OCI-LY1 (cell line): Measurements from ENCODE around the gene PSD.

ENCODE experiments used
- H2AFZ ChIP-seq: fragments of 200-600 bp; sonication (generic), shearing (Covaris generic); 2 replicates; pipeline ENCODE4 v1.6.0; 2014; ENCODE audit warnings: antibody characterized with exemption, mild to moderate bottlenecking, low read length
- H3F3A ChIP-seq: fragments of 200-600 bp; sonication (generic), shearing (Covaris generic); 2 replicates; pipeline ENCODE4 v1.6.0; 2014; ENCODE audit warnings: mild to moderate bottlenecking, antibody characterized with exemption, low read length, moderate library complexity; ENCODE audit not compliant: insufficient read depth
- H3K27ac ChIP-seq: fragments of 200-600 bp; sonication (generic); 2 replicates; pipeline ENCODE4 v1.5.1; 2014; ENCODE audit warnings: low read length, mixed run types, mild to moderate bottlenecking, low read depth; ENCODE audit not compliant: poor library complexity, severe bottlenecking
- H3K27me3 ChIP-seq: fragments of 200-600 bp; sonication (generic); 2 replicates; pipeline ENCODE4 v1.6.0; 2014; ENCODE audit warnings: antibody characterized with exemption, mild to moderate bottlenecking, low read length, moderate library complexity; ENCODE audit not compliant: insufficient read depth
- H3K36me3 ChIP-seq: fragments of 200-600 bp; sonication (generic); 2 replicates; pipeline ENCODE4 v1.6.1; 2014; ENCODE audit warnings: mild to moderate bottlenecking, antibody characterized with exemption, low read length, moderate library complexity, mixed read lengths; ENCODE audit not compliant: insufficient read depth
- H3K4me1 ChIP-seq: fragments of 200-600 bp; sonication (generic); 2 replicates; pipeline ENCODE4 v1.5.1; 2014; ENCODE audit warnings: mild to moderate bottlenecking, low read length, moderate library complexity; ENCODE audit not compliant: insufficient read depth, severe bottlenecking
- H3K4me2 ChIP-seq: fragments of 200-600 bp; sonication (generic), shearing (Covaris generic); 2 replicates; pipeline ENCODE4 v1.6.1; 2014; ENCODE audit warnings: low read length
- H3K4me3 ChIP-seq: fragments of 200-600 bp; sonication (generic); 2 replicates; pipeline ENCODE4 v1.5.1; 2014; ENCODE audit warnings: low read length, low read depth, mild to moderate bottlenecking, mixed read lengths; ENCODE audit not compliant: poor library complexity, severe bottlenecking
- H3K79me2 ChIP-seq: fragments of 200-600 bp; shearing (Covaris generic); 2 replicates; pipeline ENCODE4 v1.6.1; 2016; ENCODE audit warnings: mixed run types, low read length, mixed read lengths; ENCODE audit not compliant: insufficient read depth
- H3K9ac ChIP-seq: fragments of 200-600 bp; sonication (generic), shearing (Covaris generic); 2 replicates; pipeline ENCODE4 v1.6.1; 2014; ENCODE audit warnings: mild to moderate bottlenecking, low read length, mixed read lengths
- H3K9me2 ChIP-seq: fragments of 200-600 bp; sonication (generic), shearing (Covaris generic); 2 replicates; pipeline ENCODE4 v1.6.1; 2014; ENCODE audit warnings: low read depth, mild to moderate bottlenecking, low read length, mixed read lengths
- H3K9me3 ChIP-seq: fragments of 200-600 bp; shearing (Covaris generic); 2 replicates; pipeline ENCODE4 v1.6.1; 2014; ENCODE audit warnings: low read length, mixed read lengths
- H4K20me1 ChIP-seq: fragments of 200-600 bp; sonication (generic), shearing (Covaris generic); 2 replicates; pipeline ENCODE4 v1.6.0; 2016; ENCODE audit warnings: mild to moderate bottlenecking, low read length; ENCODE audit not compliant: insufficient read depth
- EZH2 ChIP-seq: fragments of 200-600 bp; sonication (generic), shearing (Covaris generic); IDR thresholded peaks from 2 replicates; pipeline ENCODE4 v1.8.0; 2017; ENCODE audit warnings: borderline replicate concordance, mixed run types, mild to moderate bottlenecking, antibody characterized with exemption, low read length, moderate library complexity, mixed read lengths
- TF ChIP-seq, protein P1 (sequence below): fragments of 200-600 bp; sonication (generic), shearing (Covaris generic); IDR thresholded peaks from 2 replicates; pipeline ENCODE4 v1.5.1; 2017; ENCODE audit warnings: mild to moderate bottlenecking, antibody characterized with exemption, low read length, moderate library complexity, mixed read lengths

The PSD gene

DNA sequence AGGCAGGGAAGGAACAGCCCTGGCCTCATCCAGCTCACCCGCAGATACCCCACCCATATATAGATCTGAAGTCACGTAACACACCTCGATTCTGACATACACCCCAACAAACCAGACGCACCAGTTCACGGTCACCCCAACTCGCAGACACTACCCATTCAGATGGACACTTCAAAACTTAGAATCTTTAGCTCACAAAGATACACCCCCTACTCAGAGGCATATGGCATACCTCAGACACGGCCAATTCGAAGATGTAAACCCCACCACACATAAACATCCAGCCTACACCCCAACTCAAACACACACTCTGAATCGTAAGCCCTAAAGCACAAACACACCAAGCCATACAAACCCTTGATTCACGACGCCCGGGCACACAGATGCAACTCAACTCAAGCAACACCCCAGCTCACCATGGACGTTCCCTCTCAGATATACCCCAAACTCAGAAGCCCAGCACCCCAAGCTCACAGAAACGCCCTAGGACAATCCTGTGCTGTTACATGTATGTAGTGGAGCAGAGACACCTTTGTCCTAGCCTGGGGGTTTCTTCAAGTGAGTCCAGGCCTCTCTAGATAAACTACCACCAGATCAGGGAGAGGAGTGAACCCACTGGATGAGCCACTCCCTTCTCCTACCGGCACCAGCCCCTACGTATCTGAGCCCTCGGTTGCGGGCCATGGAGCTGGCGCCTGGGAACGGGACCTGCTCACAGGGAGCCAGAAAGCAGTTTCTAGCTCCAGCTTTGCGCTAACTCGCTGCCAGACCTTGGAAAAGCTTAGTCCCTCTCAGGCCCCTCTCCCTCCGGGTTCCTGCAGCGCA is 8.8 kb downstream of the PSD start:
- no peaks in the 10 kb centered on the region for H3K27me3 ChIP-seq
- no peak for TF ChIP-seq EZH2
- TF ChIP-seq, protein P1, sequence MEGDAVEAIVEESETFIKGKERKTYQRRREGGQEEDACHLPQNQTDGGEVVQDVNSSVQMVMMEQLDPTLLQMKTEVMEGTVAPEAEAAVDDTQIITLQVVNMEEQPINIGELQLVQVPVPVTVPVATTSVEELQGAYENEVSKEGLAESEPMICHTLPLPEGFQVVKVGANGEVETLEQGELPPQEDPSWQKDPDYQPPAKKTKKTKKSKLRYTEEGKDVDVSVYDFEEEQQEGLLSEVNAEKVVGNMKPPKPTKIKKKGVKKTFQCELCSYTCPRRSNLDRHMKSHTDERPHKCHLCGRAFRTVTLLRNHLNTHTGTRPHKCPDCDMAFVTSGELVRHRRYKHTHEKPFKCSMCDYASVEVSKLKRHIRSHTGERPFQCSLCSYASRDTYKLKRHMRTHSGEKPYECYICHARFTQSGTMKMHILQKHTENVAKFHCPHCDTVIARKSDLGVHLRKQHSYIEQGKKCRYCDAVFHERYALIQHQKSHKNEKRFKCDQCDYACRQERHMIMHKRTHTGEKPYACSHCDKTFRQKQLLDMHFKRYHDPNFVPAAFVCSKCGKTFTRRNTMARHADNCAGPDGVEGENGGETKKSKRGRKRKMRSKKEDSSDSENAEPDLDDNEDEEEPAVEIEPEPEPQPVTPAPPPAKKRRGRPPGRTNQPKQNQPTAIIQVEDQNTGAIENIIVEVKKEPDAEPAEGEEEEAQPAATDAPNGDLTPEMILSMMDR, result no peak
- no peaks in the 10 kb centered on the region for H4K20me1 ChIP-seq
- H3K4me3 ChIP-seq, result no peak overlapping the region
- H3F3A ChIP-seq, result no peaks in the 10 kb centered on the region
- H3K27ac ChIP-seq, result no peak overlapping the region
- no peak overlapping the region for H2AFZ ChIP-seq
- H3K9me2 ChIP-seq, result no peaks in the 10 kb centered on the region
- no peak overlapping the region for H3K9ac ChIP-seq
- no peaks in the 10 kb centered on the region for H3K79me2 ChIP-seq
- no peaks in the 10 kb centered on the region for H3K9me3 ChIP-seq
- H3K4me1 ChIP-seq, result no peaks in the 10 kb centered on the region
- H3K36me3 ChIP-seq, result no peaks in the 10 kb centered on the region
- no peak overlapping the region for H3K4me2 ChIP-seq

DNA sequence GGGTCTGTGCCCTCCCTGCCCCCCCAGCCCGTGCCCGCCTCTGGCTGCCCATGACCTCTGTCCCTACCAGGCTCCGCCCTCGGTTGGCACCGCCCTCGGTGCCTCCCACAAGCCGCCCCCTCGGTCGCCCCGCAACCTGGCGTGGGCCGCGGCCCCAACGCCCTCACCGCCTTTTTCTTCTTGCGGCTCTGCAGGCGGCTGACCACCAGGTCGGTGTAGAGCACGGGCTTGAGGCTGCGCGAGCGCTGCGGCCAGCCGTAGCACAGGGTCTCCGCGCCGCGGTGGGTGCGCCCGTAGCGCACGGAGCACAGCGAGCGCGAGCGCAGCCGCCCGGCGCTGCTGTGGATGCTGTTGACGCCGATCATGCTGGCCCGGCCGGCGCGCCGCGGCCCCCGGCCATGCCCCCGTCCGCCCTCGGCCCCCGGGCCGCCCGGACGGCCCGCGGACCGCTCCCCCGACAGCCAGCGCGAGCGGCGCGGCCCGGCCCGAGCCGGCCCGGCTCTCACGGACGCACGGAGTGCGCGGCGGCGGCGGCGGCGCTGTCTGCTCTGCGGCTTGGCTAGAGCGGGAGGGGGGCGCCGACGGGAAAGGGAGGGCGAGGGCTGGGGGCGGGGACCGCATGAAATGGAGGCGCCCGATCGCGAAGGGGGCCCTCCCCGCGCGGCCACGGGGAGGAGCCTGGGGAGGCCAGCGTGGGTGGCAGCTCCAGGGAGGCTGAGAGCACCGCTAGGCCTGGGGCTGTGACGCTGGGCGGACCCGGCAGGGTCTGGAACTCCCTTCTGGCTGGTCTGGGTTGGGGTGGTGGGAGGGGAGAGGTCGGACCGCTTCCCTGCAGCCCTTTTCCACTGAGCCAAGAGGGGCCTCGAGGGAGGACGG is 9.6 kb downstream of the PSD start:
- H3K9me2 ChIP-seq, result no peaks in the 10 kb centered on the region
- H3K4me3 ChIP-seq, result peak overlapping the region; percentile 47
- no peak overlapping the region for H2AFZ ChIP-seq
- H3F3A ChIP-seq, result no peaks in the 10 kb centered on the region
- H3K4me1 ChIP-seq, result no peaks in the 10 kb centered on the region
- no peaks in the 10 kb centered on the region for H3K79me2 ChIP-seq
- H3K27ac ChIP-seq, result no peak overlapping the region
- no peaks in the 10 kb centered on the region for H3K36me3 ChIP-seq
- H4K20me1 ChIP-seq, result no peaks in the 10 kb centered on the region
- peak overlapping the region; percentile 55 for H3K4me2 ChIP-seq
- H3K9me3 ChIP-seq, result no peaks in the 10 kb centered on the region
- no peak for TF ChIP-seq EZH2
- TF ChIP-seq, protein P1, result no peak
- H3K9ac ChIP-seq, result no peak overlapping the region
- H3K27me3 ChIP-seq, result no peaks in the 10 kb centered on the region

DNA sequence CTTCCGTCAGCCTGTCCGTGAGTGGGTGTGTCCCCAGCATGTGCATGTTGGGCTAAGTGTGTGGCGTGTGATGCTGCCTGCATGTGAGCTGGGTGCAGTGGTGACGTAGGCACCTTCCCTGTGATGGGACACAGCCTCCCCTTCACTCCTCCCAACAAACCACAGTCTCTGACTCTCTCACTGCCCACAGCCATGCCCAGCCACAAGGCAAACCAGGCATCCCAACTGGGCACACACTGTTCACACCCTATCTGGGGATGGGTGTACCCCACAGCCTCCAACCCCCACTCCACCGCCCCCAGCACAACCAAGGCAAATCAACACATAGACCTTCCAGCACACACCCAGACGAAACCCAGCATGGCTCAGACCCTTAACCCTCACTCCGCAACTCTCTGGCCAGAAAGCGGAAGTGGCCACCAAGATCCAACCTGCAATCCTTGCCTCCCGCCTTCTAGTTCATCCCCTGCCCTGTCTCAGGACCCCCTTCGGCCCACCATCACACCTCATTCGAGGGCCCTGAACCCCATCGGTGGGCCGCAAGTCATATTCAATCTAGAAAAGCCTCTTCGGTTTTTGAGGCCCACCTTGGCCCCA is 10.4 kb downstream of the PSD start:
- Histone ChIP-seq H3K36me3 (no peaks in the 10 kb centered on the region), H3K9ac (no peak overlapping the region), H3K4me1 (no peaks in the 10 kb centered on the region), H4K20me1 (no peaks in the 10 kb centered on the region), H2AFZ (no peak overlapping the region), H3K9me3 (no peaks in the 10 kb centered on the region), H3F3A (no peaks in the 10 kb centered on the region), H3K4me2 (peak overlapping the region; percentile 55; the same call in 1 of the 2 replicates), H3K27me3 (no peaks in the 10 kb centered on the region), H3K27ac (no peak overlapping the region), H3K9me2 (no peaks in the 10 kb centered on the region), H3K79me2 (no peaks in the 10 kb centered on the region), H3K4me3 (no peak overlapping the region)
- TF ChIP-seq EZH2, result no peak
- TF ChIP-seq, protein P1, result no peak
